B cell (primary cell): ENCODE results near the gene GPHN.

Source experiments
- CTCF ChIP-seq: fragments of 200-600 bp; IDR thresholded peaks from one replicate; pipeline ENCODE4 v1.8.0; 2022; ENCODE audit warnings: antibody characterized with exemption, mild to moderate bottlenecking
- EZH2 ChIP-seq: IDR thresholded peaks from 2 replicates; pipeline ENCODE4 v1.6.1; 2012; ENCODE audit warnings: borderline replicate concordance, low read depth, mild to moderate bottlenecking, moderate library complexity, low read length; ENCODE audit not compliant: insufficient read depth, poor library complexity, severe bottlenecking

- TF ChIP-seq CTCF (no peak), EZH2 (no peak)
Observed at GRCh38 chr14:67010602-67011001, 502.7 kb downstream of the GPHN start.
